GM12892 (cell line): ENCODE data around the gene KIAA0040.

Source experiments
- POLR2A ChIP-seq: IDR thresholded peaks from 2 replicates; pipeline ENCODE4 v1.6.1; 2011; ENCODE audit warnings: low read depth, low read length, control low read depth
- POLR2AphosphoS5 ChIP-seq: IDR thresholded peaks from 2 replicates; pipeline ENCODE4 v1.6.1; 2011; ENCODE audit warnings: low read depth, low read length, control low read depth
- TAF1 ChIP-seq: IDR thresholded peaks from 2 replicates; pipeline ENCODE4 v1.6.1; 2011; ENCODE audit warnings: low read depth, mild to moderate bottlenecking, control low read depth, low read length, borderline replicate concordance

DNA sequence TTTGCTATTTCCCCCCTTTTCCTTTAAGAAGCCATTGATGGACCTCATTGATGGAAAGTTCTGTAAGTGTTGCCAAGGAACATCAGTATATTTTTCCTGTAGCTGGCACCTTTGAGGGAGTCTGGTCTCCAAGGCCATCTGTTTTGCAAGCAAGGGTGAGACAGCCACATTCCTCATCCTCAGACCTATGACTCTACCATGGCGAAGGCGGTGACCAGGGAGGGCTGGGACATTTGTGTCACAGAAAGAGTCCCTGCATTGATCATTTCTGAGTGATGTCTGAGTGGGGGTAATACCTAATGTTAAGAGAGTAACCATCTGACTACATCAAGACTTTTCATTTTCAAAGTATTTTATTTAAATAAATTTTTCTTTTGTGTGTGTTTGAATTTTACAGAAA, 35.4 kb downstream of the KIAA0040 start:
- TF ChIP-seq POLR2A: no peak
- TF ChIP-seq TAF1: no peak
- TF ChIP-seq POLR2AphosphoS5: no peak
